Endothelial cell of umbilical vein (primary cell): ENCODE results near the gene ZNF25. TPM values are rescaled to one million over a fixed set of nuclear protein-coding genes. Genes with fewer than 3 reads are reported as not detected.

Source experiments
- BruUV-seq: library from RNA; stranded (reverse); fragments of 400-500 nt; replicated peaks from 2 replicates; lab custom pipeline; 2021; lab: Mats Ljungman, UMichigan
- CTCF ChIA-PET: fragments of 300-600, 350-600 bp; sonication (Branson Sonifier 250); formaldehyde crosslinking; loops from one replicate; lab custom pipeline; 2021; ENCODE audit warnings: antibody characterized with exemption, inconsistent platforms; lab: Charles Lee
- POLR2A ChIA-PET: fragments of 300-600, 350-600 bp; sonication (Branson Sonifier 250); formaldehyde crosslinking; loops from one replicate; lab custom pipeline; 2021; ENCODE audit warnings: antibody characterized with exemption, inconsistent platforms; lab: Charles Lee
- DNase-seq: peaks from one replicate; pipeline ENCODE4 v3.0.0-alpha.2; 2011; ENCODE audit warnings: low read depth, low spot score
- FAIRE-seq: peaks from 2 replicates; lab custom pipeline; 2011; peaks lifted over from hg19 to GRCh38; lab: Jason Lieb, UNC
- H2AFZ ChIP-seq: 2 replicates; pipeline ENCODE4 v1.6.0; 2012; ENCODE audit warnings: low read depth, low read length, control low read depth, inconsistent platforms
- H3K27ac ChIP-seq: 2 replicates; pipeline ENCODE4 v1.5.1; 2011; ENCODE audit warnings: low read depth, mild to moderate bottlenecking, control low read depth, low read length, moderate library complexity; ENCODE audit not compliant: insufficient read depth
- H3K27me3 ChIP-seq, 2 experiments: 2 replicates each; pipeline versions ENCODE4 v1.6.0 to v1.6.1; 2011; ENCODE audit warnings: low read length in 2 of 2, mixed read lengths in 1 of 2; ENCODE audit not compliant: control insufficient read depth in 2 of 2, insufficient read depth in 2 of 2
- H3K36me3 ChIP-seq, 2 experiments: 2 replicates in 1 of 2; 3 replicates in 1 of 2; pipeline ENCODE4 v1.5.1; 2011; ENCODE audit warnings: low read length in 2 of 2, mild to moderate bottlenecking in 1 of 2, moderate library complexity in 1 of 2; ENCODE audit not compliant: control insufficient read depth in 2 of 2, insufficient read depth in 2 of 2; ENCODE audit errors: extremely low read depth in 1 of 2
- H3K4me1 ChIP-seq: 3 replicates; pipeline ENCODE4 v1.5.1; 2011; ENCODE audit warnings: mild to moderate bottlenecking, low read length; ENCODE audit not compliant: control insufficient read depth, insufficient read depth; ENCODE audit errors: extremely low read depth
- H3K4me2 ChIP-seq: 2 replicates; pipeline ENCODE4 v1.6.1; 2011; ENCODE audit warnings: low read length, control low read depth, mixed read lengths; ENCODE audit not compliant: insufficient read depth
- H3K4me3 ChIP-seq, 3 experiments: fragments of 200-600 bp in 1 of 3; sonication (generic), shearing (Covaris generic) in 1 of 3; replicated peaks in 1 of 3; 2 replicates each; pipeline ENCODE4 v1.5.1; 2011 to 2016; ENCODE audit warnings: control low read depth in 3 of 3, low read length in 3 of 3, mild to moderate bottlenecking in 2 of 3, inconsistent platforms in 1 of 3, low read depth in 1 of 3, moderate library complexity in 1 of 3; ENCODE audit not compliant: insufficient read depth in 1 of 3
- H3K79me2 ChIP-seq: 2 replicates; pipeline ENCODE4 v1.6.0; 2012; ENCODE audit warnings: low read length, inconsistent platforms; ENCODE audit not compliant: control insufficient read depth, insufficient read depth
- H3K9ac ChIP-seq: replicated peaks from 2 replicates; pipeline ENCODE3; 2011; ENCODE audit warnings: low read length, control low read depth; ENCODE audit not compliant: insufficient read depth; ENCODE audit errors: extremely low read depth
- H3K9me1 ChIP-seq: replicated peaks from 3 replicates; pipeline ENCODE4 v1.6.0; 2011; ENCODE audit warnings: mild to moderate bottlenecking, low read length; ENCODE audit not compliant: control insufficient read depth, insufficient read depth; ENCODE audit errors: extremely low read depth
- H3K9me3 ChIP-seq: replicated peaks from 2 replicates; pipeline ENCODE4 v1.5.1; 2012; ENCODE audit warnings: low read length, inconsistent platforms; ENCODE audit not compliant: control insufficient read depth, insufficient read depth
- H4K20me1 ChIP-seq: replicated peaks from 2 replicates; pipeline ENCODE3; 2011; ENCODE audit warnings: mild to moderate bottlenecking, low read length; ENCODE audit not compliant: control insufficient read depth, insufficient read depth; ENCODE audit errors: extremely low read depth
- CTCF ChIP-seq, 2 donors: IDR thresholded peaks; 1 replicate in 1 of 2; 2 replicates in 1 of 2; pipeline ENCODE4 v1.5.1; 2011; ENCODE audit warnings: low read length in 2 of 2, mild to moderate bottlenecking in 2 of 2, moderate library complexity in 2 of 2, control low read depth in 1 of 2, inconsistent platforms in 1 of 2, low read depth in 1 of 2; ENCODE audit not compliant: insufficient read depth in 1 of 2; ENCODE audit errors: extremely low read depth in 1 of 2
- EZH2 ChIP-seq: IDR thresholded peaks from 2 replicates; pipeline ENCODE4 v1.6.1; 2012; ENCODE audit warnings: borderline replicate concordance, low read depth, mild to moderate bottlenecking, moderate library complexity, low read length, inconsistent platforms; ENCODE audit not compliant: severe bottlenecking
- FOS ChIP-seq: IDR thresholded peaks from 2 replicates; pipeline ENCODE4 v1.6.1; 2011; ENCODE audit warnings: mild to moderate bottlenecking, low read length, moderate library complexity, borderline replicate concordance; ENCODE audit not compliant: insufficient read depth
- GATA2 ChIP-seq: IDR thresholded peaks from 2 replicates; pipeline ENCODE4 v1.7.0; 2011; ENCODE audit warnings: low read depth, mild to moderate bottlenecking, moderate library complexity, mixed read lengths, low read length; ENCODE audit not compliant: insufficient read length, insufficient read depth
- JUN ChIP-seq: IDR thresholded peaks from 2 replicates; pipeline ENCODE4 v1.6.1; 2011; ENCODE audit warnings: borderline replicate concordance, low read depth; ENCODE audit not compliant: insufficient read length, insufficient read depth
- MAX ChIP-seq: IDR thresholded peaks from 2 replicates; pipeline ENCODE4 v1.6.1; 2011; ENCODE audit not compliant: insufficient read depth, insufficient read length
- MYC ChIP-seq: IDR thresholded peaks from one replicate; pipeline ENCODE4 v1.6.1; 2011; ENCODE audit warnings: mild to moderate bottlenecking, low read depth, low read length
- POLR2A ChIP-seq: IDR thresholded peaks from 2 replicates; pipeline ENCODE4 v1.6.1; 2012; ENCODE audit warnings: low read depth, mild to moderate bottlenecking, control low read depth, low read length
- POLR2AphosphoS5 ChIP-seq: IDR thresholded peaks from 2 replicates; pipeline ENCODE4 v1.6.1; 2012; ENCODE audit warnings: low read depth, mild to moderate bottlenecking, control low read depth, low read length, moderate library complexity; ENCODE audit not compliant: insufficient read depth
- dilution Hi-C: fragments of 300-500 bp; cut with MboI; formaldehyde crosslinking; loops from one replicate; pipeline ENCODE4 v1.15.0; 2019; ENCODE audit warnings: low sequenced_read_pairs; ENCODE audit not compliant: extremely low pct_ligation_motif_present
- intact Hi-C: fragments of 100-400 bp; cut with micrococcal nuclease; formaldehyde crosslinking; loops from one replicate; pipeline ENCODE4 v1.10.0; 2022
- polyA plus RNA-seq, 4 experiments: library from polyadenylated mRNA; depleted of rRNA in 3 of 4; stranded (reverse) in 3 of 4; unstranded in 1 of 4; fragments of >200 nt; gene quantifications; 2 replicates each; pipeline versions ENCODE4 v1.2.1 to v1.2.3, GENCODE V29; 2011 to 2012; ENCODE audit warnings: missing spikeins in 1 of 4
- total RNA-seq: library from RNA; stranded (reverse); gene quantifications from 2 replicates; pipeline ENCODE4 v1.2.3, GENCODE V29; 2021

Gene ZNF25
- total and polyA plus RNA-seq, 2 donors (not counting 3 experiments of a cell fraction or from before 2014, with no cell fraction given): 2.0 to 5.2 TPM

- Histone ChIP-seq H3K9ac (no peak overlapping the region), H3K4me1 (no peaks in the 10 kb centered on the region), H3K36me3 (peaks cover 0 to 3% of the 10 kb centered on the region in 2 experiments), H3K9me3 (no peaks in the 10 kb centered on the region), H3K4me2 (no peak overlapping the region), H3K79me2 (no peaks in the 10 kb centered on the region), H3K4me3 (no peak overlapping the region), H3K27me3 (no peaks in the 10 kb centered on the region), H4K20me1 (no peaks in the 10 kb centered on the region), H3K27ac (no peak overlapping the region), H3K9me1 (no peaks in the 10 kb centered on the region), H2AFZ (no peak overlapping the region)
- CTCF ChIA-PET: no interaction called here
- intact Hi-C loops (no loop called here), dilution Hi-C loops (no loop called here)
- TF ChIP-seq GATA2 (no peak), POLR2AphosphoS5 (no peak), JUN (no peak), MAX (no peak), POLR2A (no peak), FOS (no peak), MYC (no peak), EZH2 (no peak), CTCF (IDR thresholded peaks at IDR 0.05; ENCODE audit: extremely low read depth in 1 of 2, insufficient read depth in 1 of 2, low read depth in 1 of 2, low read length in 2 of 2) (no peak)
- no TSS peak for BruUV-seq
- POLR2A ChIA-PET: no interaction called here
- FAIRE-seq (no peak), DNase-seq (no peak)
These were observed 18.6 kb downstream of the ZNF25 start for GRCh38 chr10:37957841-37958240.
